Stomach smooth muscle (tissue), 2 donors: ENCODE measurements around the gene MRTFA.
"Not testable (repeated sequence)": the region's sequence is repeated elsewhere in the genome, so short reads cannot be mapped to it uniquely, and the experiment has no call there.

ENCODE experiments used
- H3K27ac ChIP-seq: one replicate; pipeline ENCODE4 v1.7.0; 2013; ENCODE audit warnings: mild to moderate bottlenecking, low read length, inconsistent platforms
- H3K27me3 ChIP-seq, 2 donors: one replicate each; pipeline ENCODE4 v1.7.0; 2013; ENCODE audit warnings: low read length in 2 of 2; ENCODE audit not compliant: insufficient read depth in 2 of 2, control insufficient read depth in 1 of 2
- H3K36me3 ChIP-seq, 2 donors: one replicate each; pipeline ENCODE4 v1.7.0; 2013; ENCODE audit warnings: low read length in 2 of 2; ENCODE audit not compliant: control insufficient read depth in 2 of 2, insufficient read depth in 2 of 2
- H3K4me1 ChIP-seq: one replicate; pipeline ENCODE4 v1.7.0; 2013; ENCODE audit warnings: low read length; ENCODE audit not compliant: control insufficient read depth, insufficient read depth
- H3K4me3 ChIP-seq, 2 donors: one replicate each; pipeline ENCODE4 v1.7.0; 2013; ENCODE audit warnings: low read length in 2 of 2
- H3K9ac ChIP-seq, 2 donors: one replicate each; pipeline ENCODE4 v1.7.0; 2013; ENCODE audit warnings: low read length in 2 of 2, mild to moderate bottlenecking in 1 of 2
- H3K9me3 ChIP-seq, 2 donors: one replicate each; pipeline ENCODE4 v1.7.0; 2013; ENCODE audit warnings: low read length in 2 of 2; ENCODE audit not compliant: control insufficient read depth in 2 of 2
- donor health status: healthy.
- donor health status: Pancreatic carcinoma.

The MRTFA gene

DNA sequence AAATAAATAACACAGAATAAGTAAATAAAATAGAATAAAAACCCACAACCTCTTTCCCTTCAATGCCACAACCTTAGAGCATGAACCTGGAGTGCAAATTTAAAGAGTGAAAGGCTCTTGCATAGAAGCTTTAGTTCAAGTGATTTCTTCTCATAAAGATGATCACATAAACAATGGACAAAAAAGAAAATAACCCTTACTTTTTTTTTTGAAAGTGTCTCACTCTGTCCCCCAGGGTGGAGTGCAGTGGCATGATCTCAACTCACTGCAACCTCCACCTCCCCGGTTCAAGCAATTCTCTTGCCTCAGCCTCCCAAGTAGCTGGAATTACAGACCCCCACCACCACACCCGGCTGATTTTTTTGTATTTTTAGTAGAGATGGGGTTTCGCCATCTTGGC, 10.7 kb downstream of the MRTFA start:
- not testable (repeated sequence) for H3K27me3 ChIP-seq, H3K4me1 ChIP-seq, H3K9ac ChIP-seq, H3K36me3 ChIP-seq, H3K4me3 ChIP-seq, H3K27ac ChIP-seq, H3K9me3 ChIP-seq

DNA sequence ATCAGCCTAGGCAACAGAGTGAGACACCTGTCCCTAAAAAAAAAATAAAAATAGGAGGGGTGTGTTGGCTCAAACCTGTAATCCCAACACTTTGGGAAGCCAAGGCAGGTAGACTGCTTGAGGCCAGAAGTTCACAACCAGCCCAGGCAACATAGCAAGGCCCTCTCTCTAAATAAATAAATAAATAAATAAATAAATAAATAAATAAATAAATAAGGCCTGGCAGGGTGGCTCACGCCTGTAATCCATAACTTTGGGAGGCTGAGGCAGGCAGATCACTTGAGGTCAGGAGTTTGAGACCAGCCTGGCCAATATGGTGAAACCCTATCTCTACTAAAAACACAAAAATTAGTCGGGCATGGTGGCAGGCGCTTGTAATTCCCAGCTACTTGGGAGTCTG, 11.2 kb downstream of the MRTFA start:
- not testable (repeated sequence) for H3K9ac ChIP-seq, H3K4me3 ChIP-seq, H3K36me3 ChIP-seq, H3K9me3 ChIP-seq, H3K27ac ChIP-seq, H3K27me3 ChIP-seq, H3K4me1 ChIP-seq

DNA sequence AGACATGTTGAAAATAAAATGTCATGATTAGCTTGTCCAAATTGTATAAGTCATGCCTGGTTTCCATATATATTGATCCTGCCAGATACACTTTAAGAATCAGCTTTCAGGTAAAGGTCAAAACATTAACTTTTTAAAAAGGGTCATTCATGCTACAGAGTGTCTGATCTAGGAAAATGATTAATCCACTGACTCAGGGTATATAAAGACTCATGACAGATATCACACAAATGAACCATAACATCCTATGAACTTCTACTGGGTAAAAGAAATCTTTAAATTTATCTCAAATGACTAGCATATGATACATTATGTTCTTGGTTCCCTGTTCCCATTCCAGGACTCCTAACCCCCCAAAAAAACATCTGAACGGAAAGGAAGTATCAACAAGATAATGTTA, 11.7 kb downstream of the MRTFA start:
- Histone ChIP-seq H3K9ac (no peak overlapping the region), H3K9me3 (no peaks in the 10 kb centered on the region), H3K27ac (no peak overlapping the region), H3K36me3 (no peaks in the 10 kb centered on the region), H3K4me1 (no peaks in the 10 kb centered on the region), H3K27me3 (no peaks in the 10 kb centered on the region), H3K4me3 (no peak overlapping the region)

DNA sequence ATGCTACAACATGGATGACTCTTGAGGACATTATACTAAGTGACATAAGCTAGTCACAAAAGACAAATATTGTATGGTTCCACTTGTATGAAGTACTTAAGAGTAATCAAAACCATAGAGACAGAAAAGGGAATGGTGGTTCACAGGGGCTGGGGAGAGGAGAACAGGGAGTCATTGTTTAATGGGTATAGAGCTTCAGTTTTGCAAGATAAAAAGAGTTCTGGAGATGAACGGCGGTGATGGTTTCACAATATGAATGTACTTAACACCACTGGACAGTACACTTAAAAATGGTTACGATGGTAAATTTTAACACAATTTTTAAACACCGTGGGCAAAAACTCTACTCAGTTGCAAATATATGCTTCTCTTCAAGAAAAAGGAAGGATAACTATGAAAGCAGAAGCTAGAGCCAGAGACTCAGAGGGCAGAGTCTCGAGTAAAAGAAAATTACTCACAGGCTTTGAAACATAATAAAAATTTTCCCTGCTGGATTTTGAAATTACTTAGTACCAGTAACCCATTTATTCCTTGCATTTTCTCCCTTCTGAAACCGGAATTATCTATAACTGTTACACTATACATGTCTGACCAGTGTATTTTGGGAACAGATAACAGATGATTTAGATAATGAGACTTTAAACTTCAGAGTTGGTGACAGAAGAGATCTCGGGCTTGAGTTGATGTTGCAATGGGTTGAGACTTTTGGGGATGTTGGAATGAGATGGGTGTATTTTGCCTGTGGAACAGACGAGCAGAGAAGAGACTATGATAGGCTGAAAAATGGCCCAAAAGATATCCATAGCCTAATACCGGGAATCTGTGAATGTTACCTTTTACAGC, 15.0 kb downstream of the MRTFA start:
- no peaks in the 10 kb centered on the region for H3K36me3 ChIP-seq
- no peak overlapping the region for H3K27ac ChIP-seq
- no peak overlapping the region for H3K4me3 ChIP-seq
- H3K4me1 ChIP-seq: no peaks in the 10 kb centered on the region
- H3K9ac ChIP-seq: no peak overlapping the region
- H3K9me3 ChIP-seq: no peaks in the 10 kb centered on the region
- no peaks in the 10 kb centered on the region for H3K27me3 ChIP-seq

DNA sequence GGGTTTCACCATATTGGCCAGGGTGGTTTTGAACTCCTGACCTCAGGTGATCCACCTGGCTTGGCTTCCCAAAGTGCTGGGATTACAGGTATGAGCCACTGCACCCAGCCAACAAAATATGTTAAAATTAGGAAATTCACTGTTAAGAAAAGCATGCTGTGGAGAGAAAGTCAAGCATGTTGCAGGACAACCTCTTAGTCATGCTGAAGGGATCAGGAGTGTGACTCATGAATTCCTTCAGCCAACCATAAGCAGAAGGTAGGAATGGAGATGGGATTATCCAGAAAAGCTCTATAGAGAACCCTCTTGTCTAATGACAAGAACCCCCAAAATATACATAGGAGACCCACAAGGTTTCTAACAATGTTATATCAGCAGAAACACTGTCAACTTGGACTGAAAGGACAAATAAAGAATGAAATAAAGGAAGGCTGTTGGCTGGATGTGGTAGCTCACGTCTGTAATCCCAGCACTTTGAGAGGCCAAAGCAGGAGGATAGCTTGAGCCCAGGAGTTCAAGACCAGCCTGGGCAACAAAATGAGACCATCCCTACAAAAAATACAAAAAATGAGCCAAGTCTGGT, 16.0 kb downstream of the MRTFA start:
- H3K27ac ChIP-seq: no peak overlapping the region
- no peaks in the 10 kb centered on the region for H3K36me3 ChIP-seq
- no peaks in the 10 kb centered on the region for H3K9me3 ChIP-seq
- H3K9ac ChIP-seq: no peak overlapping the region
- no peaks in the 10 kb centered on the region for H3K27me3 ChIP-seq
- H3K4me3 ChIP-seq: no peak overlapping the region
- H3K4me1 ChIP-seq: no peaks in the 10 kb centered on the region

DNA sequence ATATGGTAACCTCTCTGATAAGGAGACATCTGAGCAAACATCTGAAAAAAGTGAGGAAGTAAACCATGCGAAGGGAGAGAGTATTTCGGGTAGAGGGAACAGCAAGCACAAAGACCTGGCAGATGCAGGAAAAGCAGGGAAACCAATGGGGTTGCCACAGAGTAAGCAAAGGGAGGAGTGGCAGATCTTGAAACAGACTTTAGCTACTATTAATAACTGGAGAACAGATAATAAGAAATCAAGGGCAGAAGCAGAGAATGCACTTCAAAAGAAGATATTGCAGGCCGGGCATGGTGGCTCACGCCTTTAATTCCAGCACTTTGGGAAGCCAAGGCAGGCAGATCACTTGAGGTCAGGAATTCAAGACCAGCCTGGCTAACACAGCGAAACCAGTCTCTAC, 18.1 kb downstream of the MRTFA start:
- Histone ChIP-seq H3K27ac (no peak overlapping the region), H3K9ac (no peak overlapping the region), H3K27me3 (no peaks in the 10 kb centered on the region), H3K9me3 (no peaks in the 10 kb centered on the region), H3K4me1 (no peaks in the 10 kb centered on the region), H3K36me3 (no peaks in the 10 kb centered on the region), H3K4me3 (no peak overlapping the region)

DNA sequence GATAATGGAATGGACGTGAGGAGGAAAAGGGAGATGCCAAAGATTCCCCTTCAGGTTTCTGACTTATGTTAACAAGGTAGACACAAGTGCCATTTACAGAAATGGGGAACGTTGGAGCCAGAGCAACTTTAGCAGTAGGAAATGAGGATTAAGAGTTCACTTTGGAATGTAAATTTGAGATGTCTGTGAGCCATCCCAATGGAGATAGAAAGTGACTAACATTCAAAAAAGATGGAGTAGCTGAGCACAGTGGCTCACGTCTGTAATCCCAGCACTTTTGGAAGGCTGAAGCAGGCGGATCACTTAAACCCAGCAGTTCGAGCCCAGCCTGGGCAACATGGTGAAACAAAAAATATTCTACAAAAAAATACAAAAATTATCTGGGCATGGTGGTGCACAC, 19.9 kb downstream of the MRTFA start:
- Histone ChIP-seq H3K4me1 (peaks cover 3% of the 10 kb centered on the region), H3K27ac (no peak overlapping the region), H3K4me3 (no peak overlapping the region), H3K36me3 (no peaks in the 10 kb centered on the region), H3K27me3 (no peaks in the 10 kb centered on the region), H3K9me3 (no peaks in the 10 kb centered on the region), H3K9ac (no peak overlapping the region)

DNA sequence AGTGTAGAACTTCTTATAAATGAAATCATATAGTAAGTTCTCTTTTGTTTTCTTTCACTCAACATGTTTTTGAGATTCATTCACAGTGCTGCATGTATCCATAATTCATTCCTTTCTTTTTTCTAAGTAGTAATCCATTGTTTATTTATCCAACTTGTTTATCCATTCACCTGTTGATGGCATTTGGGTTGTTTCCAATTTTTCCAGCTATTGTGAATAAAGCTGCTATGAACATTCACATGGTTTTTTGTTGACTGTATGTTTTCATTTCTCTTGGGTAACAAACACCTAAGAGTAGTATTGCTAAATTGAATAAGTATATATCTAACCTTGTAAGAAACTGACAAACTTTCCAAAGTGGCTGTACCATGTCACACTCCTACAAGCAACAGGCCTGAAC, 23.5 kb downstream of the MRTFA start:
- no peak overlapping the region for H3K4me3 ChIP-seq
- H3K9me3 ChIP-seq: no peaks in the 10 kb centered on the region
- H3K36me3 ChIP-seq: no peaks in the 10 kb centered on the region
- H3K27ac ChIP-seq: no peak overlapping the region
- peaks cover 3% of the 10 kb centered on the region for H3K4me1 ChIP-seq
- no peak overlapping the region for H3K9ac ChIP-seq
- no peaks in the 10 kb centered on the region for H3K27me3 ChIP-seq

DNA sequence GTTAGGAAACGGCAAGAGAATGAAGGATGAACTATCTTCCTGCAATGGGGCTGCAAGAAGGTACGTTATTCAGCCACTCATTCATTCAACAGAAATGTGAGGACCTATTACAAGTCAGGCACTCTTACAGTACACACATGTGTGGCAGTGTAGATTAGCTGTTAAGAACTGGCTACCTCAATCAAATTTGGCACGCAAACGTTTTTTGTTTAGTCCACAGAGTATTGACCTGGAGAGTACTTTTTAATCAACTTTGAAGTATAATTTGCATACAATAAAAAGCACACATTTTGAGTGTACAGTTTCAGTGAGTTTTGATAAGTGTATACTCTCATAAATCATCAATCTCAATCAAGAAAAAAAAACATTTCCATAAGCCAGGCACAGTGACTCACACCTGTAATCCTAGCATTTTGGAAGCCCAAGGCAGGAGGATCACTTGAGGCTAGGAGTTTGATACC, 24.2 kb downstream of the MRTFA start:
- Histone ChIP-seq H3K9me3 (no peaks in the 10 kb centered on the region), H3K9ac (no peak overlapping the region), H3K27me3 (no peaks in the 10 kb centered on the region), H3K4me1 (peaks cover 3% of the 10 kb centered on the region), H3K27ac (no peak overlapping the region), H3K4me3 (no peak overlapping the region), H3K36me3 (no peaks in the 10 kb centered on the region)

DNA sequence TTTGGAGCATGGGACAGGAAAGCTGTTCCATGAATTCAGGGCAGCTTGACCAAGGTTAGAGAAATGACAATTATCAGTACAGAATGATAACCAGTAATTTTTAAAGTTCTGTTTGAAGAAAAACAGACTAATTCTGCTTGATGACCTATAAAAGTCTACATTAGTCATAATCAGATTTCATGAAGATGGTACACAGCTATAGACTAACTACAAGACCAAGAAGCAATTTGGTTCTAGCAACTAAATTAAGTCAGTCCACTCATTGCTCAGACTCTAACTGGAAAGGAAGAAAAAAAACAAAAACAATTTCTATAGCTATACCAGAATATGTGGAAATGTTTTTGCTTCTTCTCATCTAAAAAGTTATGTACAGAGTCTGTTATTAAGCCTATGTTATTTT, 24.9 kb downstream of the MRTFA start:
- peaks cover 3% of the 10 kb centered on the region for H3K4me1 ChIP-seq
- no peaks in the 10 kb centered on the region for H3K9me3 ChIP-seq
- H3K4me3 ChIP-seq: no peak overlapping the region
- H3K36me3 ChIP-seq: no peaks in the 10 kb centered on the region
- no peaks in the 10 kb centered on the region for H3K27me3 ChIP-seq
- no peak overlapping the region for H3K9ac ChIP-seq
- H3K27ac ChIP-seq: no peak overlapping the region

DNA sequence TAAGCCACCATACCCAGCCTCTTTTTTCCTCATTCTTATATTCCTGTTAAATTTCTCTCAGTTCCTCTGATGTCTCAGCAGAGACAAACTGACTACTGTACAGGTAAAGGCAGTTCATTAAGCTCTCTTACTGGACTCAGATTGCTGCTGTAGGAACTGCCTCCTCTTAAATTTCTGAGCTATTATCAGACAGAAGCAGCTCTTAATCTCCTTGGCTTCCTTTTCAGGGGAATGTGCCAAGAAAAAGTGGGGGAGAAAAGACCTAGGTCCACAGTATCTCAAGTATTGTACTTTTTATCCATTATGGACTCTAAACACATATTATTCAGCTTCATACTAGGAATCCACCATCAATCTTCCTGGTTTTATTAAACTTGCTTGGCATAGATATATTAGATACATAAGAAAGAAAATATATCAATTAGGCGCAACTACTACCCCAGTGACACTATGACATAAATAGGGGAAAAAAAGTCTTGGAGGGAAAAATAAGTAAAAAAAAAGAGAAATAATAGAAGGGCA, 26.1 kb downstream of the MRTFA start:
- Histone ChIP-seq H3K27ac (no peak overlapping the region), H3K4me1 (peaks cover 6% of the 10 kb centered on the region)

More for the DNA sequence above, 26.1 kb downstream of the MRTFA start:
- no peak overlapping the region for H3K4me3 ChIP-seq
- H3K9ac ChIP-seq: no peak overlapping the region
- H3K9me3 ChIP-seq: no peaks in the 10 kb centered on the region
- no peaks in the 10 kb centered on the region for H3K27me3 ChIP-seq
- no peaks in the 10 kb centered on the region for H3K36me3 ChIP-seq
